ENCODE results near the gene CYYR1.

Gene CYYR1

GRCh38 chr21:26587736-26588201 is 14.7 kb upstream of the CYYR1 start:
- no peaks in the 10 kb centered on the region for H3K9me3 ChIP-seq (ENCODE audit: control insufficient read depth, low read length)
- H3K4me3 ChIP-seq (ENCODE audit: insufficient read depth, low read depth, low read length): no peak overlapping the region
- H3K36me3 ChIP-seq (ENCODE audit: control insufficient read depth, insufficient read depth, low read length): no peaks in the 10 kb centered on the region
- H3K4me1 ChIP-seq (ENCODE audit: control insufficient read depth, insufficient read depth, low read length): no peaks in the 10 kb centered on the region
- H3K27me3 ChIP-seq (ENCODE audit: control insufficient read depth, insufficient read depth, low read length, poor library complexity, severe bottlenecking): no peaks in the 10 kb centered on the region
- H3K27ac ChIP-seq (ENCODE audit: insufficient read depth, low read depth, low read length, poor library complexity, severe bottlenecking): no peak overlapping the region
- WGBS, 2 experiments: 95 to 97% methylated on average over 9 of the region's 9 CpGs

- Histone ChIP-seq H3K27ac (ENCODE audit: insufficient read depth, low read depth, low read length, poor library complexity, severe bottlenecking) (no peak overlapping the region), H3K36me3 (ENCODE audit: control insufficient read depth, insufficient read depth, low read length) (no peaks in the 10 kb centered on the region)
- 86 to 88% methylated on average over 3 of the region's 3 CpGs for WGBS, 2 experiments
These were observed 10.7 kb upstream of the CYYR1 start for GRCh38 chr21:26583769-26584168.

GRCh38 chr21:26581818-26582217 is 8.7 kb upstream of the CYYR1 start:
- Histone ChIP-seq H3K4me3 (ENCODE audit: insufficient read depth, low read depth, low read length) (no peak overlapping the region), H3K4me1 (ENCODE audit: control insufficient read depth, insufficient read depth, low read length) (no peaks in the 10 kb centered on the region), H3K36me3 (ENCODE audit: control insufficient read depth, insufficient read depth, low read length) (no peaks in the 10 kb centered on the region), H3K27me3 (ENCODE audit: control insufficient read depth, insufficient read depth, low read length, poor library complexity, severe bottlenecking) (no peaks in the 10 kb centered on the region), H3K9me3 (ENCODE audit: control insufficient read depth, low read length) (no peaks in the 10 kb centered on the region), H3K27ac (ENCODE audit: insufficient read depth, low read depth, low read length, poor library complexity, severe bottlenecking) (no peak overlapping the region)
- 100% methylated on average over 1 of the region's 1 CpG for WGBS, 2 experiments

More at GRCh38 chr21:26583769-26584168, 10.7 kb upstream of the CYYR1 start:
- H3K4me1 ChIP-seq (ENCODE audit: control insufficient read depth, insufficient read depth, low read length): no peaks in the 10 kb centered on the region
- no peaks in the 10 kb centered on the region for H3K27me3 ChIP-seq (ENCODE audit: control insufficient read depth, insufficient read depth, low read length, poor library complexity, severe bottlenecking)
- no peaks in the 10 kb centered on the region for H3K9me3 ChIP-seq (ENCODE audit: control insufficient read depth, low read length)
- H3K4me3 ChIP-seq (ENCODE audit: insufficient read depth, low read depth, low read length): no peak overlapping the region

- Histone ChIP-seq H3K4me1 (ENCODE audit: control insufficient read depth, insufficient read depth, low read length) (peaks cover 5% of the 10 kb centered on the region), H3K27ac (ENCODE audit: insufficient read depth, low read depth, low read length, poor library complexity, severe bottlenecking) (peak overlapping the region; percentile 83), H3K36me3 (ENCODE audit: control insufficient read depth, insufficient read depth, low read length) (peaks cover 2% of the 10 kb centered on the region), H3K4me3 (ENCODE audit: insufficient read depth, low read depth, low read length) (peak overlapping the region; percentile 75), H3K9me3 (ENCODE audit: control insufficient read depth, low read length) (peaks cover 2% of the 10 kb centered on the region), H3K27me3 (ENCODE audit: control insufficient read depth, insufficient read depth, low read length, poor library complexity, severe bottlenecking) (no peaks in the 10 kb centered on the region)
- 1 to 3% methylated on average over 9 to 11 of the region's 11 CpGs for WGBS, 2 experiments
These were observed 897 bp downstream of the CYYR1 start for GRCh38 chr21:26572076-26572701.

GRCh38 chr21:26570203-26570602 is 2.9 kb downstream of the CYYR1 start:
- no peaks in the 10 kb centered on the region for H3K27me3 ChIP-seq (ENCODE audit: control insufficient read depth, insufficient read depth, low read length, poor library complexity, severe bottlenecking)
- peaks cover 5% of the 10 kb centered on the region for H3K4me1 ChIP-seq (ENCODE audit: control insufficient read depth, insufficient read depth, low read length)
- peaks cover 2% of the 10 kb centered on the region for H3K36me3 ChIP-seq (ENCODE audit: control insufficient read depth, insufficient read depth, low read length)
- H3K27ac ChIP-seq (ENCODE audit: insufficient read depth, low read depth, low read length, poor library complexity, severe bottlenecking): no peak overlapping the region
- 84 to 95% methylated on average over 3 of the region's 3 CpGs for WGBS, 2 experiments
- H3K9me3 ChIP-seq (ENCODE audit: control insufficient read depth, low read length): peaks cover 2% of the 10 kb centered on the region
- no peak overlapping the region for H3K4me3 ChIP-seq (ENCODE audit: insufficient read depth, low read depth, low read length)

GRCh38 chr21:26565546-26565945 is 7.5 kb downstream of the CYYR1 start:
- H3K27me3 ChIP-seq (ENCODE audit: control insufficient read depth, insufficient read depth, low read length, poor library complexity, severe bottlenecking): no peaks in the 10 kb centered on the region
- 95 to 100% methylated on average over 2 of the region's 2 CpGs for WGBS, 2 experiments
- H3K4me1 ChIP-seq (ENCODE audit: control insufficient read depth, insufficient read depth, low read length): peaks cover 5% of the 10 kb centered on the region
- no peaks in the 10 kb centered on the region for H3K9me3 ChIP-seq (ENCODE audit: control insufficient read depth, low read length)
- no peak overlapping the region for H3K4me3 ChIP-seq (ENCODE audit: insufficient read depth, low read depth, low read length)
- peaks cover 2% of the 10 kb centered on the region for H3K36me3 ChIP-seq (ENCODE audit: control insufficient read depth, insufficient read depth, low read length)
- H3K27ac ChIP-seq (ENCODE audit: insufficient read depth, low read depth, low read length, poor library complexity, severe bottlenecking): no peak overlapping the region

- H3K9me3 ChIP-seq (ENCODE audit: control insufficient read depth, low read length): no peaks in the 10 kb centered on the region
- H3K36me3 ChIP-seq (ENCODE audit: control insufficient read depth, insufficient read depth, low read length): peaks cover 2% of the 10 kb centered on the region
- no peaks in the 10 kb centered on the region for H3K27me3 ChIP-seq (ENCODE audit: control insufficient read depth, insufficient read depth, low read length, poor library complexity, severe bottlenecking)
- peaks cover 5% of the 10 kb centered on the region for H3K4me1 ChIP-seq (ENCODE audit: control insufficient read depth, insufficient read depth, low read length)
- WGBS, 2 experiments: 94 to 97% methylated on average over 6 of the region's 6 CpGs
- H3K4me3 ChIP-seq (ENCODE audit: insufficient read depth, low read depth, low read length): no peak overlapping the region
- H3K27ac ChIP-seq (ENCODE audit: insufficient read depth, low read depth, low read length, poor library complexity, severe bottlenecking): no peak overlapping the region
These were observed 8.0 kb downstream of the CYYR1 start for GRCh38 chr21:26565111-26565510.

GRCh38 chr21:26563856-26564503 is 9.1 kb downstream of the CYYR1 start:
- no peak overlapping the region for H3K4me3 ChIP-seq (ENCODE audit: insufficient read depth, low read depth, low read length)
- H3K36me3 ChIP-seq (ENCODE audit: control insufficient read depth, insufficient read depth, low read length): no peaks in the 10 kb centered on the region
- no peaks in the 10 kb centered on the region for H3K27me3 ChIP-seq (ENCODE audit: control insufficient read depth, insufficient read depth, low read length, poor library complexity, severe bottlenecking)
- 91 to 98% methylated on average over 3 to 5 of the region's 5 CpGs for WGBS, 2 experiments
- no peak overlapping the region for H3K27ac ChIP-seq (ENCODE audit: insufficient read depth, low read depth, low read length, poor library complexity, severe bottlenecking)
- H3K4me1 ChIP-seq (ENCODE audit: control insufficient read depth, insufficient read depth, low read length): peaks cover 5% of the 10 kb centered on the region
- no peaks in the 10 kb centered on the region for H3K9me3 ChIP-seq (ENCODE audit: control insufficient read depth, low read length)

GRCh38 chr21:26560612-26561011 is 12.5 kb downstream of the CYYR1 start:
- Histone ChIP-seq H3K4me3 (ENCODE audit: insufficient read depth, low read depth, low read length) (no peak overlapping the region), H3K36me3 (ENCODE audit: control insufficient read depth, insufficient read depth, low read length) (no peaks in the 10 kb centered on the region), H3K27ac (ENCODE audit: insufficient read depth, low read depth, low read length, poor library complexity, severe bottlenecking) (no peak overlapping the region), H3K27me3 (ENCODE audit: control insufficient read depth, insufficient read depth, low read length, poor library complexity, severe bottlenecking) (no peaks in the 10 kb centered on the region), H3K4me1 (ENCODE audit: control insufficient read depth, insufficient read depth, low read length) (no peaks in the 10 kb centered on the region), H3K9me3 (ENCODE audit: control insufficient read depth, low read length) (no peaks in the 10 kb centered on the region)
- WGBS, 2 experiments: 90 to 95% methylated on average over 3 of the region's 3 CpGs

GRCh38 chr21:26559099-26559498 is 14.0 kb downstream of the CYYR1 start:
- Histone ChIP-seq H3K4me1 (ENCODE audit: control insufficient read depth, insufficient read depth, low read length) (no peaks in the 10 kb centered on the region), H3K4me3 (ENCODE audit: insufficient read depth, low read depth, low read length) (no peak overlapping the region), H3K9me3 (ENCODE audit: control insufficient read depth, low read length) (no peaks in the 10 kb centered on the region), H3K27me3 (ENCODE audit: control insufficient read depth, insufficient read depth, low read length, poor library complexity, severe bottlenecking) (no peaks in the 10 kb centered on the region), H3K27ac (ENCODE audit: insufficient read depth, low read depth, low read length, poor library complexity, severe bottlenecking) (no peak overlapping the region), H3K36me3 (ENCODE audit: control insufficient read depth, insufficient read depth, low read length) (no peaks in the 10 kb centered on the region)
- 96 to 98% methylated on average over 3 of the region's 5 CpGs for WGBS, 2 experiments
